Stomach (tissue), 9 donors: Measurements from ENCODE around the gene RASAL3. TPM values are rescaled to one million over a fixed set of nuclear protein-coding genes. Genes with fewer than 3 reads are reported as not detected.

ENCODE experiments used
- DNase-seq, 2 donors: peaks; one replicate each; pipeline versions ENCODE4 v3.0.0 to v3.0.0-alpha.2; 2013 to 2019
- H3K27ac ChIP-seq, 5 donors: fragments of 200-600 bp in 4 of 5; sonication (generic) in 4 of 5; one replicate each; pipeline ENCODE4 v1.5.1; 2013 to 2019; ENCODE audit warnings: mild to moderate bottlenecking in 1 of 5, moderate library complexity in 1 of 5
- H3K27me3 ChIP-seq, 3 donors: fragments of 200-600 bp; sonication (generic); one replicate each; pipeline ENCODE4 v1.5.1; 2017 to 2019; ENCODE audit warnings: mixed run types in 1 of 3
- H3K36me3 ChIP-seq, 4 donors: fragments of 200-600 bp; sonication (generic); 1 replicate in 3 of 4; 2 replicates in 1 of 4; pipeline ENCODE4 v1.5.1; 2016 to 2019
- H3K4me1 ChIP-seq, 4 donors: fragments of 200-600 bp; sonication (generic); one replicate each; pipeline ENCODE4 v1.5.1; 2016 to 2019
- H3K4me3 ChIP-seq, 4 donors: fragments of 200-600 bp; sonication (generic) in 3 of 4; one replicate each; pipeline ENCODE4 v1.5.1; 2016 to 2019; ENCODE audit warnings: mild to moderate bottlenecking in 1 of 4
- H3K9me3 ChIP-seq, 4 donors: fragments of 200-600 bp; sonication (generic); one replicate each; pipeline ENCODE4 v1.5.1; 2016 to 2019
- EP300 ChIP-seq: sonication (generic); formaldehyde crosslinking; IDR thresholded peaks from one replicate; pipeline ENCODE4 v1.6.1; 2017; ENCODE audit warnings: antibody characterized with exemption
- POLR2A ChIP-seq, 4 donors: fragments of 450-650 bp; IDR thresholded peaks; one replicate each; pipeline ENCODE4 v1.6.1; 2016; ENCODE audit warnings: antibody characterized with exemption in 4 of 4, control low read depth in 2 of 4, mild to moderate bottlenecking in 1 of 4, moderate library complexity in 1 of 4
- POLR2AphosphoS5 ChIP-seq, 3 donors: sonication (generic); formaldehyde crosslinking; IDR thresholded peaks; one replicate each; pipeline ENCODE4 v1.6.1; 2016; ENCODE audit warnings: antibody characterized with exemption in 3 of 3
- WGBS, 5 donors: extraction: QIAGEN DNeasy Blood & Tissue Kit in 3 of 5; methylation state at CpG; one replicate each; pipeline versions ENCODE4 v1.1.5 to v1.1.7; 2013 to 2018; 5-methylcytosine and 5-hydroxymethylcytosine counted together
- intact Hi-C: fragments of 100-400 bp; cut with DNase I; formaldehyde crosslinking; loops from one replicate; pipeline ENCODE4 v1.15.1; 2023; ENCODE audit warnings: low total_unique reads
- polyA plus RNA-seq, 3 donors: library from polyadenylated mRNA; stranded (reverse); fragments of 200-250 nt; gene quantifications; one replicate each; pipeline ENCODE4 v1.2.3, GENCODE V29; 2013
- total RNA-seq, 5 donors: library from RNA; depleted of rRNA; stranded (reverse); fragments of >200 nt; gene quantifications; one replicate each; pipeline versions ENCODE4 v1.1.0 to v1.2.3, GENCODE V29; 2014 to 2016
- TF ChIP-seq, protein P1 (sequence below), 7 experiments: fragments of 450-650 bp in 4 of 7; fragments of 200-600 bp in 3 of 7; sonication (generic) in 3 of 7; IDR thresholded peaks; one replicate each; pipeline ENCODE4 v1.5.1; 2016 to 2019; ENCODE audit warnings: antibody characterized with exemption in 7 of 7, control low read depth in 2 of 7, mild to moderate bottlenecking in 1 of 7
- donor health status: healthy with polysubstance abuse.
- donor health status: Bipolar disorder and iron deficiency.
- donor health status: healthy.

Gene RASAL3
- total and polyA plus RNA-seq, 8 donors: 1.1 to 21.2 (median 3.0) TPM

DNA sequence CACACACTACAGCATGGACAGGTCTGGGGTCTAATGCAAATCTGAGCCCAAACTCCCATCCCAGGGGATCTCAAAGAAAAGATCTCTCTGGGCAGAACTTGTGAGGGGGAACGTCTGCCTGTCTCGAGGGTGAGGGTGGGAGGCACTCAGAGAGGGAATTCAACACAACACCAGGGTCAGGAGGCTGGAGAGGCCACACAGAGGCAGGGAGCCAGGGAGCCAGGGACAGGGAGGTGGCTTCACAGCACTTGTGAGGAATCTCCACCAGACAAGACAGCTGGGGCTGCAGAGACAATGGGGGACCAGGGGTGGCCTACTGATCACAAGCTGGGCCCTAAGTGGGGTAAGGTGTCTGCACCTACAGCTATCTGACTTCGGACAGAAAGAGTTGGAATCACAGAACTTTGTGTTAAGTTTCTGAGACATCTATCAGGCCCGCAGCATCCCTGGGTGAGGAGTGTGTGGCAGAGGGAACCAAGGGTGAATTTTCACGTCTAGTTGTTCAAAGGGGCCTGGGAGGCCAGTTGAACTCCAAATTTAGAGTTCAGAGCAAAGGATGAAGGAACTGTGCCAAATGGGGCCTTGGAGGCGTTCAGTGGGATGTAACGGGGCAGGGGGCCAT lies 32.8 kb downstream of the RASAL3 start:
- Histone ChIP-seq H3K27ac (peak overlapping the region in 4 of 5 donors; percentile 27 to 85 (median 78)), H3K36me3 (peaks cover 9 to 46% (median 36%) of the 10 kb centered on the region in 4 donors), H3K27me3 (no peaks in the 10 kb centered on the region), H3K4me1 (peaks cover 23 to 48% (median 43%) of the 10 kb centered on the region in 4 donors), H3K4me3 (peak overlapping the region; percentile 90 to 99 (median 93)), H3K9me3 (no peaks in the 10 kb centered on the region)
- 11 to 16% (median 13%) methylated on average over 7 of the region's 7 CpGs for WGBS, 5 donors
- DNase-seq: no peak
- intact Hi-C loops: no loop called here
- no peak for TF ChIP-seq POLR2A (IDR thresholded peaks at IDR 0.05)
- TF ChIP-seq, protein P1, sequence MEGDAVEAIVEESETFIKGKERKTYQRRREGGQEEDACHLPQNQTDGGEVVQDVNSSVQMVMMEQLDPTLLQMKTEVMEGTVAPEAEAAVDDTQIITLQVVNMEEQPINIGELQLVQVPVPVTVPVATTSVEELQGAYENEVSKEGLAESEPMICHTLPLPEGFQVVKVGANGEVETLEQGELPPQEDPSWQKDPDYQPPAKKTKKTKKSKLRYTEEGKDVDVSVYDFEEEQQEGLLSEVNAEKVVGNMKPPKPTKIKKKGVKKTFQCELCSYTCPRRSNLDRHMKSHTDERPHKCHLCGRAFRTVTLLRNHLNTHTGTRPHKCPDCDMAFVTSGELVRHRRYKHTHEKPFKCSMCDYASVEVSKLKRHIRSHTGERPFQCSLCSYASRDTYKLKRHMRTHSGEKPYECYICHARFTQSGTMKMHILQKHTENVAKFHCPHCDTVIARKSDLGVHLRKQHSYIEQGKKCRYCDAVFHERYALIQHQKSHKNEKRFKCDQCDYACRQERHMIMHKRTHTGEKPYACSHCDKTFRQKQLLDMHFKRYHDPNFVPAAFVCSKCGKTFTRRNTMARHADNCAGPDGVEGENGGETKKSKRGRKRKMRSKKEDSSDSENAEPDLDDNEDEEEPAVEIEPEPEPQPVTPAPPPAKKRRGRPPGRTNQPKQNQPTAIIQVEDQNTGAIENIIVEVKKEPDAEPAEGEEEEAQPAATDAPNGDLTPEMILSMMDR (IDR thresholded peaks at IDR 0.05): no peak
- TF ChIP-seq POLR2AphosphoS5 (IDR thresholded peaks at IDR 0.05): no peak
- TF ChIP-seq EP300: no peak

DNA sequence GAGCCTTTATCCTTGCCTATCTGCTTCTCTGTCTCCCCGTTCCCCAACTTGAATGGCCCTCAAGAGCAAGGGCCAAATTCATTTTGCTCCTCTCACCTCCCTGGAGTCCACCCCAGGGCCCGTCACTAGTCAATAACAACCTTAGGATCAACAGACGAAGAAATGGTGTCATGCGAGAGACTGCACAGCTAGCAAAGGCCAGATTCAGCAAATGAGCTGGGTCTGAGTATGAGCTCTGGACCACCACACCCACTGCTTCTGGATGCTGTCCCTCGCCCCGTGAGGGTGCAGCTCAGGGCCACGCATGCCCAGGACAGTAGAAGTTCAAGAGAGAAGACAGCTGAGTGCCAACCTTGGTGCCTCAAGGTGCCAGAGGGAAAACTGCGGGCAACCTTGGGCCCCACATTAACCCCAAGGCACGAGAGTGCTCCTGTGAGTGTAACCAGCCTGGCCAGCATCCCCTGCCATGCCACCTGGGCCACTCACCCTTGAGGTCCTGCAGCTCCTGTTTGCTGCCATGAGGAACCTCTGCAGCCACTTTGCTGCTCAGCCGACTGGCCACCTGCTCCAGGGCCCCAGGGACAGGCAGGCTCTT lies 33.7 kb downstream of the RASAL3 start:
- H3K36me3 ChIP-seq: peaks cover 15 to 47% (median 44%) of the 10 kb centered on the region in 4 donors
- peak overlapping the region in 3 of 4 donors; percentile 13 to 99 (median 96) for H3K4me3 ChIP-seq
- TF ChIP-seq, protein P1 (IDR thresholded peaks at IDR 0.05): no peak
- TF ChIP-seq EP300 (no peak), POLR2A (IDR thresholded peaks at IDR 0.05) (no peak), POLR2AphosphoS5 (IDR thresholded peaks at IDR 0.05) (no peak)
- H3K9me3 ChIP-seq: no peaks in the 10 kb centered on the region
- no peaks in the 10 kb centered on the region for H3K27me3 ChIP-seq
- DNase-seq: no peak
- H3K4me1 ChIP-seq: peaks cover 23 to 48% (median 42%) of the 10 kb centered on the region in 4 donors
- 77 to 84% (median 77%) methylated on average over 8 to 10 of the region's 10 CpGs for WGBS, 5 donors
- intact Hi-C loops: no loop called here
- H3K27ac ChIP-seq: no peak overlapping the region

DNA sequence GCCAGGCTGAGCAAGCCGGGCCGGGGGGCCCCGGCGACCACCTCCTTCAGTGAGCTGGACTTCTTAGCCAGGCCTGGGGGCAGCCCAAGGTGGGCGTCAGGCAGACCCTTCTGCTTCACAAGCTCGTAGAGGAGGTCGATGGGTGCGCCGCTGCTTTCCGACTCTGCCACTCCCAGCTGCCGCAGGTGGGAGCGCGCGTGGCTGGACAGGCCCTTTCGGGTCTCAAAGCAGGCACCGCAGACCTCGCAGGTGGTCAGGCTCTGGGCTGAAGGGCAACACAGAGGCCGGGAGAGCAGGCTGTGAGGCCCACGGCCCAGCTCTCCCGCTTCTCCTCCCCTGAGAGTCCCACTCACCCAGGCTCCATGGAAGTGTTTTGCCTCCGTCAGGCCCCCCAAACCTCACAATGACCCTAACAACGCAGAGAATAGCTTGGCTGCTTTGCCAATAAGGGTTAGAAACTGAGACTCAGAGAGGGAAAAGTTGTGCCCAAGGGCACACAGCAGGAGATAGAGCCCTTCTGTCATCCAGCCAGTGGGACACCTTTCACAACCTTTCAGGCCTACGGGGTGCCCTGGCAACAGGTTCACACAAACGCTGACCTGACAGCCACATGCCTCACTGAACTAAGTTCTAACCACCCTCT lies 34.4 kb downstream of the RASAL3 start:
- H3K27me3 ChIP-seq: no peaks in the 10 kb centered on the region
- H3K27ac ChIP-seq: no peak overlapping the region
- no peak overlapping the region for H3K4me3 ChIP-seq
- 84 to 90% (median 89%) methylated on average over 19 to 24 of the region's 24 CpGs for WGBS, 5 donors
- DNase-seq: no peak
- H3K36me3 ChIP-seq: peaks cover 20 to 50% (median 50%) of the 10 kb centered on the region in 4 donors
- intact Hi-C loops: no loop called here
- H3K4me1 ChIP-seq: peaks cover 23 to 48% (median 42%) of the 10 kb centered on the region in 4 donors
- no peaks in the 10 kb centered on the region for H3K9me3 ChIP-seq
- no peak for TF ChIP-seq POLR2AphosphoS5 (IDR thresholded peaks at IDR 0.05)
- TF ChIP-seq EP300: no peak
- TF ChIP-seq, protein P1 (IDR thresholded peaks at IDR 0.05): no peak
- TF ChIP-seq POLR2A (IDR thresholded peaks at IDR 0.05): no peak

DNA sequence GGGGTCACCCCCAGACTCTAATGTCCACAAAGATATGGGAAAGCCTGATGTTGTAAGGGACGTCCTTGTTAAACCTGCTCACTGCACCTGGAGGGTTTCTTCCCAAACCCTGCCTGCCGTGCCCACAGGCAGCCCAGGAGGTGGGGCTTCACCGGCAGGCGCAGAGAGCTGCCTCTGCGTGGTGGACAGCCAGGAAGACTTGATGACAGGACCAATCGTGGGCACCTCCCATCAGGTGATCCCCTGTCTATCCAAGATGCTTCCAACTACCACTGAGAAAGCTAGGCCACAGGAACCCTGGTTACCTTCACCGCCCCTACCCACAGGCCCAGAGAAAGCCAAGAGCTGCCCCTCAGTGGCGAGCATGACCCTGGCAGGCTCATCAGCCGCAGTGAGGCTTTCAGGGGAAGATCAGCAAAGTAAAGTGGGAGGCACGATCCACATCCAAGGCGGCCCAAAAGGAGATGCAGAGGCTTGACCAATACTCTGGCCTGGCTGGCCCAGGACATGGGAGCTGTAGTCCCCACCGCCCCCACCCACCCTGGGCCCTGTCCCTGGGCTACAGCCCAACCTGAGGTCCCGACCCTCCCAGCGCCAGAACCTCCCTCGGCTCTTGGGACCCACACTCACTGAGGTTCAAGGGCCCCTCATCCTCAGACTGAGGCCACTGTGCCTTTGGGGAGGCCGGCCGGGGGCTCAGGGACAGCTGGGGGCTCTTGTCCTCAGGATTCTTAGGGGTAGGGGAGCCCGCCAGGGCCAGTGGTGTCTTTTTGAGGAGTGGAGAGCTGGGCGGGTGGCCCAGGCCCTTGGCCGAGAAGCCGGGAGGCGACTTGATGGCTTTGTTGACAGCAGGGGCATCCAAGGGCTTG lies 35.2 kb downstream of the RASAL3 start:
- WGBS, 5 donors: 84 to 94% (median 92%) methylated on average over 5 to 22 of the region's 22 CpGs
- DNase-seq: no peak
- Histone ChIP-seq H3K36me3 (peaks cover 28 to 58% (median 57%) of the 10 kb centered on the region in 4 donors), H3K9me3 (no peaks in the 10 kb centered on the region), H3K4me1 (peaks cover 23 to 48% (median 42%) of the 10 kb centered on the region in 4 donors), H3K4me3 (no peak overlapping the region), H3K27ac (no peak overlapping the region), H3K27me3 (no peaks in the 10 kb centered on the region)
- intact Hi-C loops: no loop called here
- TF ChIP-seq EP300 (no peak), POLR2AphosphoS5 (IDR thresholded peaks at IDR 0.05) (no peak), POLR2A (IDR thresholded peaks at IDR 0.05) (no peak)
- TF ChIP-seq, protein P1 (IDR thresholded peaks at IDR 0.05): no peak
